ENCODE data around the gene TRIM33. TPM values are rescaled to one million over a fixed set of nuclear protein-coding genes. Genes with fewer than 3 reads are reported as not detected.

TRIM33 gene
- total and polyA plus RNA-seq, 2 experiments from 2014 or later, result 50.3 to 51.1 TPM

- no peak overlapping the region for H3K4me2 ChIP-seq
- H3K9me3 Mint-ChIP-seq, result no peaks in the 10 kb centered on the region
- no peak overlapping the region for H3K27ac ChIP-seq (ENCODE audit: low read depth)
- ATAC-seq (no peak), DNase-seq (ENCODE audit: low spot score) (no peak)
- H3K27me3 ChIP-seq (ENCODE audit: insufficient read depth), result no peaks in the 10 kb centered on the region
- 0 out of 2 replicates have a peak overlapping the region, but pooled peaks have one; percentile 0 for H2AFZ ChIP-seq
- no peaks in the 10 kb centered on the region for H4K20me1 ChIP-seq (replicated peaks; ENCODE audit: insufficient read depth)
- no peaks in the 10 kb centered on the region for H3K9me2 ChIP-seq (ENCODE audit: insufficient read depth)
- no peaks in the 10 kb centered on the region for H3K4me1 ChIP-seq (ENCODE audit: insufficient read depth)
- no peaks in the 10 kb centered on the region for H3K27me3 Mint-ChIP-seq (ENCODE audit: insufficient read depth, low read depth, poor library complexity)
- no peaks in the 10 kb centered on the region for H3F3A ChIP-seq (replicated peaks; ENCODE audit: low read depth)
- H3K4me1 Mint-ChIP-seq, result no peaks in the 10 kb centered on the region
- no peaks in the 10 kb centered on the region for H3K36me3 ChIP-seq (ENCODE audit: insufficient read depth)
- H3K4me3 ChIP-seq, result no peak overlapping the region
- H3K27ac Mint-ChIP-seq, result no peak overlapping the region
- H3K4me3 Mint-ChIP-seq, result no peak overlapping the region
- TF ChIP-seq ZNF331 (CRISPR knock-in tag; IDR thresholded peaks at IDR 0.05; ENCODE audit: low read depth) (no peak), EZH2 (IDR thresholded peaks at IDR 0.05; ENCODE audit: low read depth, unreplicated experiment) (no peak), ZNF114 (CRISPR knock-in tag; IDR thresholded peaks at IDR 0.05) (no peak), ZNF462 (CRISPR knock-in tag; IDR thresholded peaks at IDR 0.05) (no peak), ETS1 (IDR thresholded peaks at IDR 0.05) (no peak), EZH2phosphoT487 (IDR thresholded peaks at IDR 0.05; ENCODE audit: unreplicated experiment) (no peak), JUNB (IDR thresholded peaks at IDR 0.05; ENCODE audit: unreplicated experiment) (no peak), POLR2AphosphoS5 (IDR thresholded peaks at IDR 0.05; ENCODE audit: low read depth) (no peak), STAT1 (IDR thresholded peaks at IDR 0.05; ENCODE audit: unreplicated experiment) (no peak), CREB1 (CRISPR knock-in tag; IDR thresholded peaks at IDR 0.05; ENCODE audit: low read depth) (no peak), CTCF (conservative IDR thresholded peaks at IDR 0.05; ENCODE audit: low read depth in 2 of 2) (no peak), REST (IDR thresholded peaks at IDR 0.05; ENCODE audit: unreplicated experiment) (no peak), NANOG (IDR thresholded peaks at IDR 0.05; ENCODE audit: borderline replicate concordance) (no peak)
- H3K36me3 Mint-ChIP-seq (ENCODE audit: low read depth), result no peaks in the 10 kb centered on the region
- H3K79me2 ChIP-seq (replicated peaks; ENCODE audit: insufficient read depth), result no peaks in the 10 kb centered on the region
Measured at GRCh38 chr1:114531094-114531493, 20.1 kb upstream of the TRIM33 start.

Measured in GM23338 (cell line).